Activated naive CD8-positive, alpha-beta T cell treated with anti-CD3 and anti-CD28 coated beads for 36 hours (primary cell): ENCODE data around the gene TRIM7. TPM values are rescaled to one million over a fixed set of nuclear protein-coding genes. Genes with fewer than 3 reads are reported as not detected.

Source experiments
- DNase-seq: peaks from one replicate; pipeline ENCODE4 v3.0.0; 2021
- H3K27ac Mint-ChIP-seq: one replicate; pipeline ENCODE4 v1.8.0; 2022; ENCODE audit warnings: mild to moderate bottlenecking, moderate library complexity, mixed read lengths
- H3K27me3 Mint-ChIP-seq: one replicate; pipeline ENCODE4 v1.8.0; 2022; ENCODE audit warnings: mild to moderate bottlenecking, mixed read lengths
- H3K36me3 Mint-ChIP-seq: one replicate; pipeline ENCODE4 v1.8.0; 2021; ENCODE audit warnings: mild to moderate bottlenecking, mixed read lengths
- H3K4me1 Mint-ChIP-seq: one replicate; pipeline ENCODE4 v1.8.0; 2021; ENCODE audit warnings: mixed read lengths
- H3K4me3 Mint-ChIP-seq: one replicate; pipeline ENCODE4 v1.8.0; 2022; ENCODE audit warnings: mild to moderate bottlenecking, moderate library complexity, mixed read lengths
- H3K9me3 Mint-ChIP-seq: one replicate; pipeline ENCODE4 v1.8.0; 2022; ENCODE audit warnings: mixed read lengths
- total RNA-seq, 2 experiments: library from RNA; stranded (reverse); gene quantifications; one replicate each; pipeline ENCODE4 v1.2.3, GENCODE V29; 2021

The TRIM7 gene
- under 1 TPM; 0.62 to 0.68 TPM for total RNA-seq

DNA sequence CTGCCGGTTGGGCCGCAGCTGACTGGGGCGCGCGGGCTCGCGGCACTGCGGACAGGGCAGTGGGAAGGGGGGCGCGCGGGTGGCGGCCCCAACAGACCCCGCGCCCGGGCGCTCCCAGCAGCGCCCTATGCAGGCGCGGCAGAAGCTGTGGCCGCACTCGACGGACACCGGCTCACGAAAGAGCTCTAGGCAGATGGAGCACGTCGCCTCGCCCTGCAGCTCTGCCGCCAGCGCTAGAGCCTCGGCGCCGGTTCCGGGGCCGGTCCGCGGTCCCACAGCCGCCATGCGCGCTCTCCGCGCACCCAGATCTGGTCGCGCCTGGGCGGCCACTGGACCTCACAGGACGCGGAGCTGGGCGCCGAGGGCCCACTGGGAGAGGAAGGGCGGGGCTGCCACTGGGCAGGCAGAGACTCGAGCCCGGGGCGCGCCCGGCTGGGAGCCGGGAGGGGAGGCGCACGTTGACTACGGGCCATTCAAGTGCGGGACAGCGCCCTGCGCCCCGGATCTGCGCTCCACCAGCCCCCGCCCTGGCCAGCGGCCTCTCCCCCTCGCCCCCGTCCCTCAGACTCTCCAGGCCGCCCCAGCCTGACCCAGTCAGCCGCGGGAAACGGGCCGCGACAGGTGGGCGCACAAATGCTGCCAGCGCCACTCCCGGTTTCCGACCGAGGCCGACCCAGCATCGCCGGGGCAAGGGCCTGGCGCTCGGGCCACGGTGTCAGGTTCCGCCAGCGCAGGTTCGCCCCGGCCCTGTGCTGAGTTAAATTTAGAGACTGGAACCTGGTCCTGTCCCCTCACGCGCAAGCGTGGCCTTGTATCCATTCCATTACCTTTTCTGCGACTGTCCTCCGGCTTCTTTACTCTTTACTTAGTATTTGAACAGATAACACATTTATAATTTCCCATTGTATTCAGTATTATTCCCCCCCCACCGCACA is at the start of gene TRIM7:
TRIM7 (minus strand) TSS at position 371 of the 935 bp plus-strand sequence; CDS start at position 285, 86 bp downstream.
- Mint-ChIP-seq H3K36me3 (peaks cover 8% of the 10 kb centered on the region), H3K4me1 (peaks cover 24% of the 10 kb centered on the region), H3K4me3 (peak within 1 kb of the TSS; percentile 89)

DNA sequence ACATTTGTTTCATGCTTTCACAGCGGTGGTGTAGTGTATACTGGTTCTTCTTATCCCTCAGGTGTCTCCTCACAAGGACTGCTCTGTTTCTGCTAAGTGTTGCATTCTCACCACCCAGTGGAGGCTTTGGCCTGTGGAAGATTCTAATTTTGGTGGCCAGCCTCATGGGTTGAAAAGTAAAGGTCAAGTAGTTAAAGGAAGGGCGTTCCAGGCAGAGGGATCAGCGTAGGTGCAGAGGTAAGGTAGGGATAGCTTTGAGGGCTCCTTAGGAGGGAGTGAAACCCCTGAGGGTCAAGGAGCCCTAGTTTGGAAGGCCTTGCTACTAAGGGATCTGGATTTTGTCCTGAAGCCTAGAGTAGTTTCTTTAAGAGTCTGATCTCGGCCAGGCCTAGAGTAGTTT is 43.3 kb upstream of the TRIM7 start:
- Mint-ChIP-seq H3K36me3 (peaks cover 43% of the 10 kb centered on the region), H3K4me3 (peak overlapping the region; percentile 95), H3K4me1 (peaks cover 53% of the 10 kb centered on the region), H3K27me3 (no peaks in the 10 kb centered on the region), H3K9me3 (no peaks in the 10 kb centered on the region), H3K27ac (peak overlapping the region; percentile 90)
- no peak for DNase-seq

More for the DNA sequence above, at the start of gene TRIM7:
- DNase-seq = peak; percentile 35
- Mint-ChIP-seq H3K27ac (peak within 1 kb of the TSS; percentile 9), H3K9me3 (peaks cover 3% of the 10 kb centered on the region), H3K27me3 (peaks cover 34% of the 10 kb centered on the region)

DNA sequence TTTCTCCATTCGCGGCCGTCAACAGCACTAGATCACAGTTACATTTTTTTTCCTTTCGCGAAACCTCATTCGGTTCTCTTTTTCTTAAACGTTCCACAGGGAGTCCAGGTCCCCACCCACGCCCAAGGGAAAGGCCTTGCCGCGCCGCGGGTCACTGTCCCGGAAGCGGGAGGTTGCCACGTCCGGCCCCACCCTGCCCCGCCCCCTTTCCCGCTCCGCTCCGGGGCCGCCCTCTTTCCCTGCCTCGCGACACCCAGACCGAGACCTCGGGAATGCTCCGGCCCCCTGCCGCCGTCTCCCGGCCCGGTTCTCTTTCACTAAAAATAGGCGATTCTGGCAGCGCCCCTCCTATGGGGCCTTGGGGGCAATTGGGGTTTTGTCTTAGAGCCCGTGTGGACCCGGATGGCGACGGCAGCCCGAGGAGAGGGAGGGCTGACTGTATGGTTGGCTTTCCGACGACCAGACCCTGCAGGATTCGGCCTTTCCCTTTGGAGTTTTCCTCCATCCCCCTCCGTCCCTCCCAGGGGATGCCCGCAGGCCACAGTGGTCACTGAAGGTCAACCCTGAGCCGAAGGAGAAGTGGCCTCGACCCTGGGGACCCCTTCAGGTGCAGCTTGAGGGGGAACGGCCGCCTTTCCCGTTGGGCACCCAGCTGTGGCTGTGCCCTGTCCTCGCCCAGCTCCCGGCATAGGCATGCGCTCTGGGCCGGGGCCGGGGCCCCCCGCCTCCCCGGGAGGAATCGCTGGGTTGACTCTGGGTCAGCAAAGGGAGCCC is 41.5 kb upstream of the TRIM7 start:
- peaks cover 54% of the 10 kb centered on the region for H3K4me1 Mint-ChIP-seq
- H3K36me3 Mint-ChIP-seq = peaks cover 58% of the 10 kb centered on the region
- H3K9me3 Mint-ChIP-seq = no peaks in the 10 kb centered on the region
- H3K27me3 Mint-ChIP-seq = peaks cover 6% of the 10 kb centered on the region
- peak; percentile 87 for DNase-seq
- peak overlapping the region; percentile 99 for H3K27ac Mint-ChIP-seq
- H3K4me3 Mint-ChIP-seq = peak overlapping the region; percentile 95

DNA sequence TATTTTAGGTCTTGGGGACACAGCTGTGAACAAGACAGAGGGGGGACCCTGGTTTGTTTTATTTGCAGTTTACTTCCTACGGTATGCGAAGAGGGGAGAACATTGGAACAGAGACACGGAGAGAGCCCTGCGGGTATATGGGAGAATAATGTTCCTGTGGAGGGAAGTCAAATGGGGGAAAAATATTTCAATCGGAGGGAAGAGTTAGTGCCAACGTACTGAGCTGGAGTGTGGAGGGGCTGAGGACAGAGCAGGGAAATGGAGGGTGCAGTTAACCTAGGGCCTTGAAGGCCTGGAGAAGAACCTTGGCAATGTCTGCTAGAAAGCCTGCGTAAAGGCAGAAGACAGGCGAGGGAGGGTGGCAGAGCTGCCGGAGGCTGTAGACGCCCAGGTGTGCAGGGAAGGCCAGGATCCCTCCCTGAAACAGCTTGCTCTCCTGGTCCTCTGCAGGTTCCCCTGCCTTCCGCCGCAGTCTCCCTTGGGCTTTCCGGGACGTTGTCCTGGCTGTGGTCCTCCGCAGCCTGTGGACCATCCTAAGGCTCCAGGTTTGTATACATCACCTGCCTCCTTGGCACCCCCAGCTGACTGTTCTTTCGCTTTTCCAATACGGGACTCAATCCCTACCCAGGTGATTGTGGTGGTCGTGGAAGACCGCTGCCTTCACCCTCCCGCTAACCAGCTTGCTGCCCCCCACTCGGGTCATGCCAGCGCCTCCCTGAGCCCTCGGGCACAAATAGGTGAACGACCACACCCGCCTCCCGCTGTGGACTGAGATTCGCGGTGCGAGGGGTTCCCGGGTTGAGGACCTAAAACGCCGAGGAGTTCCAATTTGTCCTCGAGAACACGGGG is 40.7 kb upstream of the TRIM7 start:
- Mint-ChIP-seq H3K27ac (peak overlapping the region; percentile 99), H3K9me3 (no peaks in the 10 kb centered on the region), H3K27me3 (peaks cover 10% of the 10 kb centered on the region), H3K4me3 (peak overlapping the region; percentile 95), H3K36me3 (peaks cover 64% of the 10 kb centered on the region), H3K4me1 (peaks cover 54% of the 10 kb centered on the region)
- DNase-seq = no peak

DNA sequence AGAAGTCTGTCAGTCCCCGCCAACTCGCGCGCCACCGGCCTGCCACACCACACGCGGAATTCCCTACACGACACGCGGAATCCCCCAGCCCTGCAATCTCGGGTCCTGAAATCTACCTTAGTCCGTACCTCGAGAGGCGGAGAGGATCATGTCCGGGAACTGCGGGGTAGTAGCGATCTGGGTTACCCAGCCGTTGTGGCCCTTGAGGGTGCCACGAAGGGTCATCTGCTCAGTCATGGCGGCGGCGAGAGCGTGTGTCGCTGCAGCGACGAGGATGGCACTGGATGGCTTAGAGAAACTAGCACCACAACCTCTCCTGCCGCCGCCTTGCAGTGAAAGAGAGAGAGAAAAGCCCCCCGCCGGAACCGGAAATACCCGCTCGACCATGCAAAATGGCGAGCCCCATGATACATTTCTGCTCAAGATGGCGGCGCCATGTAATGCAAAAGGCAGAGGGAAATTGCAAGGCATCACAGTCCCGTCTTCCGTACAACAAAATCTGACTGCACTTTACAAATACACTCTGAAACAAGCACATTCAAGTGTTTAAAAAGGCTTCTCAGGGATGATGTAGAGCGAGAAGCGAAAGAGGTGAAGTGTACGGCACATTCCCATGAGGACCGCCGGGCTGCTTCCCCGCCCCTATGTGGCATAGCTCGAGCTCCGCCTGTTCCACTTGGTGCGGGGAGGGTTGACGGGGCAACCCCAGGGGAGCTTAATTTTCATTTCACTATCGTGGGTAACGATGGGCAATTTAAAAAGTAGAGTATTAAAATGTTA is 38.8 kb upstream of the TRIM7 start, which contains the start of gene RACK1:
RACK1 (minus strand) TSS at position 343 of the 780 bp plus-strand sequence; CDS start at position 237, 106 bp downstream.
- Mint-ChIP-seq H3K27me3 (peaks cover 10% of the 10 kb centered on the region), H3K27ac (peak within 1 kb of the TSS; percentile 99), H3K9me3 (no peaks in the 10 kb centered on the region), H3K4me3 (peak within 1 kb of the TSS; percentile 99), H3K4me1 (peaks cover 44% of the 10 kb centered on the region), H3K36me3 (peaks cover 66% of the 10 kb centered on the region)
- DNase-seq = peak; percentile 85

DNA sequence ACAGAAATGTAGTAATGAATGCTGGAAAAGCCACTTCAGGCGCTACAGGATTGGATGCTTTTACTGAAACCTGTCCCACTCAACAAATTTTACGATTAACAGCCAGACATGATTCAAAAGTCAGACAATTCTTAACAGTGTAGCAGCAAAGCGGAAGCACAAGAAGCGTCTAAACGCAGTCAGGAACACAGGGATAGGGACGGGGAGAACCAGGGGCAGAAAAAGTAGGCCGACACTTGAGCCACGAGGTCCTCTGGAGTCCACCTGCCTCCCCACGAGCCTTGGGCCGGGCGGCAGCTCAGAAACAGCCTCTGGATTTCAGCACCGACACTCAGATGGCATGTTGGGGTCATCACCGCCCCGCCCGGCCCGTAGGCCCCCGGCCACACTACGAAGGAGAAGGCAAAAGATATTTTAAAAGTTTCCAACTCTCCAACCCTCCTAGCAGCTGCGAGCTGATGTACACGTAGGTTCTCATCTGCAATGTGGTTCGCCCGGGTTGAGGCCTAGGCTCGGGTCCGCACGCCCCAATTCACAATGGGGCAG is 38.1 kb upstream of the TRIM7 start:
- Mint-ChIP-seq H3K9me3 (no peaks in the 10 kb centered on the region), H3K27ac (peak overlapping the region; percentile 99), H3K36me3 (peaks cover 67% of the 10 kb centered on the region), H3K27me3 (peaks cover 14% of the 10 kb centered on the region), H3K4me3 (peak overlapping the region; percentile 99), H3K4me1 (peaks cover 44% of the 10 kb centered on the region)
- DNase-seq = no peak

DNA sequence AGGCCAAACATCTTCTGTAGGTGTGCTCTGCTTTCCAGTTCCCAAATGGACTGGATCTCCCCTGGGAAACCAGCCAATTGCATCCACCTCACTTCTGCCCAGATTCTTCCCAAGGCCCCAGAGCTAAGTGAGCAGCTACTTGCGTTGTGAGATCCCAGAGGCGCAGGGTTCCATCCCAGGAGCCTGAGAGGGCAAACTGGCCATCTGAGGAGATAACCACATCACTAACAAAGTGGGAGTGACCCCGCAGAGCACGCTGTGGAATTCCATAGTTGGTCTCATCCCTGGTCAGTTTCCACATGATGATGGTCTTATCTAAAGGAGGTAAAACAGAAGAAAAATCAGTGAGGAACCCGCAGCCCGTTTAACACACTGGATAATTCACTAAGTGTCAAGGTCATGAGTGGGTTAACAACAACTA is 37.0 kb upstream of the TRIM7 start:
- DNase-seq = no peak
- Mint-ChIP-seq H3K36me3 (peaks cover 67% of the 10 kb centered on the region), H3K4me3 (peak overlapping the region; percentile 99), H3K9me3 (no peaks in the 10 kb centered on the region), H3K4me1 (peaks cover 48% of the 10 kb centered on the region), H3K27me3 (peaks cover 17% of the 10 kb centered on the region), H3K27ac (peak overlapping the region; percentile 99)

DNA sequence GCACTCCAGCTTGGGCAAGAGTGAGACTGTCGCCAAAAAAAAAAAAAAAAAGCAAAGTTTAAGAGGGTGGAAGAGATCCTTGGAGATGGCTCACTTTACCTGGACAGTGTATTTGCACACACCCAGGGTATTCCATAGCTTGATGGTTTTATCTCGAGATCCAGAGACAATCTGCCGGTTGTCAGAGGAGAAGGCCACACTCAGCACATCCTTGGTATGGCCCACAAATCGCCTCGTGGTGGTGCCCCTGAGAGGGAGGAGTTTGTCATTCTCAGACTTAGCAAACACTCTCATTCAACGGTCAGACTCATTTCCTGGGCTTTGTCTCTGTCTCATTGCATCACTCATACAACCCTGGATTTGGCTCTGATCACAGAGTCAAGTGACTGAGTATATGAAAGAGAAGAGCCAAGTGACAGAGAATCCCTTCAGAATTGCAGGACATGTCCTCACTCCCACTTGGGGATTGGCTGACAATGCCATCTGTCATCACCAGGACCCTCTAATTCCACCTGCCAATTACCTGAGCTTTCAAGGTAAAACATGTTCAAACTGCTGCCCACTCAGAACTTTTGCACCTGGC is 36.5 kb upstream of the TRIM7 start:
- H3K27ac Mint-ChIP-seq = peak overlapping the region; percentile 99
- H3K4me1 Mint-ChIP-seq = peaks cover 50% of the 10 kb centered on the region

DNA sequence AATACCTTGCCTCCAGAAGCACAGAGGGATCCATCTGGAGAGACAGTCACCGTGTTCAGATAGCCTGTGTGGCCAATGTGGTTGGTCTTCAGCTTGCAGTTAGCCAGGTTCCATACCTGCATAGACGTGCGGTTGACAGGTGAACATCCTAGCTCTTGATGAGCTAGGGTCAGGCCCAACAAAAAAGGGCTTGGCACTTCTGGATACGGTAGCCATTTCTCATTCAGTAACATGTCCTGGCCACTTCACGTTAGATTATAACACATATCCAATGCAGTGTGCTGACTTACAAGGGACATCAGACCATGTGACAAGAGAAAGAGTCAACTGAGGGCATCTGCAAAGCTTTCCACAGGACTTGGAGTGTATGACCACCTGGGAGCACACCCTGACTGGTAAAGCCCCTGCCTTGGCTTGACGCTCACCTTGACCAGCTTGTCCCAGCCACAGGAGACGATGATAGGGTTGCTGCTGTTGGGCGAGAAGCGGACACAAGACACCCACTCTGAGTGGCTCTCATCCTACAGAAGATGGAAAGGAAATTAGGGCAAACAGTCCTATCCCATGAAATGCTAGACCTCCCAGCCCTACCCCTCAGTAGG is 34.2 kb upstream of the TRIM7 start:
- DNase-seq = no peak
- peaks cover 83% of the 10 kb centered on the region for H3K36me3 Mint-ChIP-seq
- H3K27ac Mint-ChIP-seq = peak overlapping the region; percentile 80
- H3K4me1 Mint-ChIP-seq = peaks cover 42% of the 10 kb centered on the region
- peak overlapping the region; percentile 68 for H3K4me3 Mint-ChIP-seq
- no peaks in the 10 kb centered on the region for H3K9me3 Mint-ChIP-seq
- H3K27me3 Mint-ChIP-seq = peaks cover 17% of the 10 kb centered on the region

More for the DNA sequence above, 36.5 kb upstream of the TRIM7 start:
- Mint-ChIP-seq H3K9me3 (no peaks in the 10 kb centered on the region), H3K27me3 (peaks cover 17% of the 10 kb centered on the region), H3K36me3 (peaks cover 71% of the 10 kb centered on the region), H3K4me3 (peak overlapping the region; percentile 99)
- peak; percentile 60 for DNase-seq

DNA sequence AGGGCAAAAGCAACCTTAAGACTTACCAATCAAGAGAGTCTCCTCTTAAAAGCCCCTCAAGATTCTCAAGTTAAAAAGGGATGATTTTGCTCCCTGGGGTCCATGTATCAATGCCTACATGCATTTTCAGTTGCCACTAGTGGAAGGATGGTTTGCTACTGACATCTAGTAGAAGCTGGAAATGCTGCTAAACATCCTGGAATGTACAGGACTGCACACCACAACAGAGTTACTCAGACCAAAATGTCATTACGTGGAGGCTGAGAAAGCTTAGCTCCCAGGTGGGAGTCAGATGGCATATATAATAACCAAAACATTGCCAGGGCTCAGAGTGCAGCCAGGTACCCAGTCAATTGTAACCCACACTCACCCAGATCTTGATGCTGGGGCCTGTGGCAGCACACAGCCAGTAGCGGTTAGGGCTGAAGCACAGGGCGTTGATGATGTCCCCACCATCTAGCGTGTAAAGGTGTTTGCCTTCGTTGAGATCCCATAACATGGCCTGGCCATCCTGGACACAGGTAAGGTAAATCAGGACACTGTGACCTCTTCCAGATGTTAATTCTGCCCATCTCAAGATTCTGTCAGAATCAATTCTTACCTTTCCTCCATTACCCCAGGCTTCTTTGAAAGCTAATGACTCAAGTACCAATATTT is 32.9 kb upstream of the TRIM7 start:
- DNase-seq = no peak
- H3K4me3 Mint-ChIP-seq = peak overlapping the region; percentile 47

DNA sequence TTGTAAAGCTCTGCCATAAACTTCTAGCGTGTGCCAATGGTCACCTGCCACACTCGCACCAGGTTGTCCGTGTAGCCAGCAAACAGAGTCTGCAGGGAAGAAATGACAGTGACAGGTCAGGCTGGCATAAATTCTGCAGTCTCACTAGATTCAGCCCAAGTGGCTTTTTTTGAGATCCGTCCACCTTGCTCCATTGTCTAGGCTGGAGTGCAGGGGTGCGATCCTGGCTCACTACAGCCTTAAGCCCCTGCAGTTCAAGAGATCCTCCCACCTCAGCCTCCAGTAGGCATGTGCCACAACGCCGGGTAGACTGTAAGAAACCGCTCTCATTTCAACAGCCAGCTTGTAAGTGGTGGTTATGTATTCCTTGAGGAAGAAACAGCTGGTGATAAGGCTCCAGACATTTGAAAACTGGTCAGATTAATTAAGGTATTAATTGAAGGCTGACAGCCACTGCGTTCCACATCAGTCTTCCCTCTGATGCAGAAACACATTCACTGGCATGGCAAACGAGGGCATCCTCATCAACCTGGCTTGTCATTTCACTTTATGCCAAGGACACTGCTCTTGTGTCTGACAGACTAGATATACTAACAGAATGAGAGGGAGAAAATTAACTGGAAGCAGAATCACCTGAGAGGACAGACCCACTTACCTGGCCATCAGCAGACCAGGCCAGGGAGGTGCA is 32.1 kb upstream of the TRIM7 start:
- H3K9me3 Mint-ChIP-seq = no peaks in the 10 kb centered on the region
- peaks cover 64% of the 10 kb centered on the region for H3K36me3 Mint-ChIP-seq
- no peak for DNase-seq
- peaks cover 42% of the 10 kb centered on the region for H3K4me1 Mint-ChIP-seq
- peak overlapping the region; percentile 77 for H3K27ac Mint-ChIP-seq
- H3K27me3 Mint-ChIP-seq = peaks cover 17% of the 10 kb centered on the region
- H3K4me3 Mint-ChIP-seq = no peak overlapping the region

More for the DNA sequence above, 32.9 kb upstream of the TRIM7 start:
- Mint-ChIP-seq H3K9me3 (no peaks in the 10 kb centered on the region), H3K4me1 (peaks cover 42% of the 10 kb centered on the region), H3K27me3 (peaks cover 17% of the 10 kb centered on the region), H3K27ac (peak overlapping the region; percentile 80), H3K36me3 (peaks cover 72% of the 10 kb centered on the region)

DNA sequence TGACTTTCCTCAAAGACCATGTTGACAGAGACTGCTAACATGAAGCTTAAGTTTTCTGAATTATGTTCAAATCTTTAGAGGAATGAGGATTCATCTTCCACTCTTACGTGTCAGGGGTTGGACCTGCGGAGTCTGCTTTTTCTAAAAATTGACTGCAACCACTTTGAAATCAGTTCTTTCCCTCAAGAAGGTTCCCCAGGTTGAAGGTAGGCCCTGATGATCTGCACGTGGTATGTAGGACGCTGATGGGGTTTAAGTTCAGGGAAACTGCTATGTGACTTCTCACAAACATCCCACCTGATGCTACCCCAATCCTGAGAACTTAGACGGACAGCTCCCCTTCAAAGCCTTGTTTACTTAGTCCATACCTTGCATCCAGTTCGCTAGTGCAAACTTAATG is 31.5 kb upstream of the TRIM7 start:
- no peak overlapping the region for H3K4me3 Mint-ChIP-seq
- peaks cover 37% of the 10 kb centered on the region for H3K4me1 Mint-ChIP-seq
- no peaks in the 10 kb centered on the region for H3K9me3 Mint-ChIP-seq
- H3K27me3 Mint-ChIP-seq = peaks cover 10% of the 10 kb centered on the region
- DNase-seq = no peak
- peak overlapping the region; percentile 77 for H3K27ac Mint-ChIP-seq
- peaks cover 58% of the 10 kb centered on the region for H3K36me3 Mint-ChIP-seq
